Rectal smooth muscle tissue (tissue), 1 donor: ENCODE data around the gene FYN.
"Not testable (repeated sequence)": the region's sequence is repeated elsewhere in the genome, so short reads cannot be mapped to it uniquely, and the experiment has no call there.

Source experiments
- H3K27ac ChIP-seq: one replicate; pipeline ENCODE4 v1.7.0; 2013; ENCODE audit warnings: low read depth, low read length, inconsistent platforms
- H3K27me3 ChIP-seq: one replicate; pipeline ENCODE4 v1.7.0; 2013; ENCODE audit warnings: low read length; ENCODE audit not compliant: control insufficient read depth, insufficient read depth
- H3K36me3 ChIP-seq: one replicate; pipeline ENCODE4 v1.7.0; 2013; ENCODE audit warnings: low read length; ENCODE audit not compliant: control insufficient read depth, insufficient read depth
- H3K4me1 ChIP-seq: one replicate; pipeline ENCODE4 v1.7.0; 2013; ENCODE audit warnings: low read length; ENCODE audit not compliant: control insufficient read depth, insufficient read depth
- H3K4me3 ChIP-seq: one replicate; pipeline ENCODE4 v1.7.0; 2013; ENCODE audit warnings: low read length
- H3K9ac ChIP-seq: one replicate; pipeline ENCODE4 v1.7.0; 2013; ENCODE audit warnings: low read length

FYN gene

GRCh38 chr6:111795558-111795957 lies 77.7 kb downstream of the FYN start:
- Histone ChIP-seq H3K27ac (no peak overlapping the region), H3K4me1 (peaks cover 4% of the 10 kb centered on the region), H3K4me3 (no peak overlapping the region)

GRCh38 chr6:111794727-111795452 lies 78.4 kb downstream of the FYN start:
- peaks cover 4% of the 10 kb centered on the region for H3K4me1 ChIP-seq

More at GRCh38 chr6:111795558-111795957, 77.7 kb downstream of the FYN start:
- H3K36me3 ChIP-seq: no peaks in the 10 kb centered on the region
- no peak overlapping the region for H3K9ac ChIP-seq
- no peaks in the 10 kb centered on the region for H3K27me3 ChIP-seq

GRCh38 chr6:111794300-111794699 lies 79.0 kb downstream of the FYN start:
- no peaks in the 10 kb centered on the region for H3K27me3 ChIP-seq
- H3K36me3 ChIP-seq: no peaks in the 10 kb centered on the region
- H3K27ac ChIP-seq: no peak overlapping the region
- peaks cover 4% of the 10 kb centered on the region for H3K4me1 ChIP-seq
- H3K9ac ChIP-seq: no peak overlapping the region
- no peak overlapping the region for H3K4me3 ChIP-seq

More at GRCh38 chr6:111794727-111795452, 78.4 kb downstream of the FYN start:
- no peaks in the 10 kb centered on the region for H3K36me3 ChIP-seq
- H3K27me3 ChIP-seq: no peaks in the 10 kb centered on the region
- no peak overlapping the region for H3K9ac ChIP-seq
- no peak overlapping the region for H3K4me3 ChIP-seq
- H3K27ac ChIP-seq: no peak overlapping the region

- no peak overlapping the region for H3K4me3 ChIP-seq
- no peak overlapping the region for H3K27ac ChIP-seq
- H3K9ac ChIP-seq: no peak overlapping the region
- H3K27me3 ChIP-seq: no peaks in the 10 kb centered on the region
- H3K36me3 ChIP-seq: no peaks in the 10 kb centered on the region
- H3K4me1 ChIP-seq: peaks cover 4% of the 10 kb centered on the region
These were observed 79.5 kb downstream of the FYN start for GRCh38 chr6:111793711-111794111.

GRCh38 chr6:111792914-111793700 lies 80.1 kb downstream of the FYN start:
- no peaks in the 10 kb centered on the region for H3K36me3 ChIP-seq
- H3K27me3 ChIP-seq: no peaks in the 10 kb centered on the region
- H3K4me1 ChIP-seq: peaks cover 4% of the 10 kb centered on the region
- no peak overlapping the region for H3K9ac ChIP-seq
- H3K27ac ChIP-seq: no peak overlapping the region
- H3K4me3 ChIP-seq: no peak overlapping the region

- Histone ChIP-seq H3K4me3 (no peak overlapping the region), H3K9ac (no peak overlapping the region), H3K4me1 (peaks cover 4% of the 10 kb centered on the region), H3K27me3 (no peaks in the 10 kb centered on the region), H3K27ac (no peak overlapping the region), H3K36me3 (no peaks in the 10 kb centered on the region)
These were observed 81.0 kb downstream of the FYN start for GRCh38 chr6:111792241-111792640.

GRCh38 chr6:111791415-111791814 lies 81.8 kb downstream of the FYN start:
- Histone ChIP-seq H3K4me1 (peaks cover 4% of the 10 kb centered on the region), H3K4me3 (no peak overlapping the region), H3K27me3 (no peaks in the 10 kb centered on the region), H3K36me3 (no peaks in the 10 kb centered on the region), H3K9ac (no peak overlapping the region), H3K27ac (no peak overlapping the region)

GRCh38 chr6:111789598-111789997 lies 83.7 kb downstream of the FYN start:
- Histone ChIP-seq H3K27me3 (no peaks in the 10 kb centered on the region), H3K4me3 (no peak overlapping the region), H3K36me3 (no peaks in the 10 kb centered on the region), H3K4me1 (peaks cover 4% of the 10 kb centered on the region), H3K27ac (no peak overlapping the region), H3K9ac (no peak overlapping the region)

GRCh38 chr6:111788379-111789276 lies 84.6 kb downstream of the FYN start:
- Histone ChIP-seq H3K9ac (no peak overlapping the region), H3K4me3 (no peak overlapping the region), H3K36me3 (no peaks in the 10 kb centered on the region), H3K27me3 (no peaks in the 10 kb centered on the region), H3K4me1 (peaks cover 10% of the 10 kb centered on the region), H3K27ac (no peak overlapping the region)

GRCh38 chr6:111786151-111786550 lies 87.1 kb downstream of the FYN start:
- H3K4me3 ChIP-seq, H3K27me3 ChIP-seq, H3K9ac ChIP-seq, H3K36me3 ChIP-seq, H3K27ac ChIP-seq, H3K4me1 ChIP-seq: not testable (repeated sequence)

- H3K9ac ChIP-seq: no peak overlapping the region
- peaks cover 11% of the 10 kb centered on the region for H3K4me1 ChIP-seq
- no peak overlapping the region for H3K4me3 ChIP-seq
- no peak overlapping the region for H3K27ac ChIP-seq
- H3K27me3 ChIP-seq: no peaks in the 10 kb centered on the region
- no peaks in the 10 kb centered on the region for H3K36me3 ChIP-seq
These were observed 88.8 kb downstream of the FYN start for GRCh38 chr6:111784433-111784832.

GRCh38 chr6:111782887-111783466 lies 90.3 kb downstream of the FYN start:
- Histone ChIP-seq H3K27ac (no peak overlapping the region), H3K36me3 (no peaks in the 10 kb centered on the region), H3K27me3 (no peaks in the 10 kb centered on the region), H3K4me3 (no peak overlapping the region), H3K4me1 (peaks cover 11% of the 10 kb centered on the region), H3K9ac (no peak overlapping the region)
